Esophagus muscularis mucosa (tissue), 3 donors: ENCODE data around the gene IKZF3.

Experiments
- CTCF ChIP-seq, 3 experiments: fragments of 200-600 bp in 2 of 3; fragments of 450-650 bp in 1 of 3; sonication (generic) in 2 of 3; IDR thresholded peaks; one replicate each; pipeline ENCODE4 v1.5.1; 2017 to 2019; ENCODE audit warnings: antibody characterized with exemption in 3 of 3, mild to moderate bottlenecking in 2 of 3, moderate library complexity in 1 of 3
- POLR2AphosphoS5 ChIP-seq, 2 donors: sonication (generic); formaldehyde crosslinking; IDR thresholded peaks; one replicate each; pipeline ENCODE4 v1.6.1; 2017; ENCODE audit warnings: antibody characterized with exemption in 2 of 2

- TF ChIP-seq CTCF (IDR thresholded peaks at IDR 0.05) (no peak), POLR2AphosphoS5 (IDR thresholded peaks at IDR 0.05) (no peak)
These were observed 6.7 kb upstream of the IKZF3 start for GRCh38 chr17:39870776-39871175.
